K562 (cell line): Measurements from ENCODE around the gene ZMYND19. TPM values are rescaled to one million over a fixed set of nuclear protein-coding genes. Genes with fewer than 3 reads are reported as not detected.

Experiments
- CCAR2 ChIP-seq: fragments of 200-400 bp; formaldehyde crosslinking; IDR thresholded peaks from 2 replicates; pipeline ENCODE4 v1.6.1; 2017; ENCODE audit warnings: mild to moderate bottlenecking, low read depth, low read length
- COPS2 ChIP-seq: fragments of 450-650 bp; conservative IDR thresholded peaks from 2 replicates; pipeline ENCODE4 v1.6.1; 2016; ENCODE audit warnings: mild to moderate bottlenecking, moderate library complexity
- EGR1 ChIP-seq: fragments of 450-650 bp; conservative IDR thresholded peaks from 2 replicates; pipeline ENCODE4 v1.6.1; 2017; ENCODE audit warnings: mild to moderate bottlenecking
- ELF4 ChIP-seq: fragments of 450-650 bp; formaldehyde crosslinking; IDR thresholded peaks from 2 replicates; pipeline ENCODE4 v1.4.0; 2022; ENCODE audit warnings: missing genetic modification characterization
- FOXK2 ChIP-seq, 2 experiments: fragments of 450-650 bp; IDR thresholded peaks in 1 of 2; conservative IDR thresholded peaks in 1 of 2; 2 replicates each; pipeline ENCODE4 v1.6.1; 2016; ENCODE audit warnings: low read depth in 2 of 2, mild to moderate bottlenecking in 1 of 2
- GTF2E2 ChIP-seq: fragments of 200-800 bp; sonication (Bioruptor generic); IDR thresholded peaks from 2 replicates; pipeline ENCODE4 v1.6.1; 2016; ENCODE audit warnings: missing genetic modification characterization, missing compliant biosample characterization
- JUND ChIP-seq, 2 experiments: IDR thresholded peaks; 2 replicates in 1 of 2; 3 replicates in 1 of 2; pipeline ENCODE4 v1.6.1; 2011; ENCODE audit warnings: borderline replicate concordance in 2 of 2, low read depth in 2 of 2, low read length in 2 of 2, improper control_type of control experiment in 1 of 2, missing biosample characterization in 1 of 2, missing genetic modification characterization in 1 of 2, missing genetic modification reagents in 1 of 2
- KLF13 ChIP-seq: fragments of 450-650 bp; IDR thresholded peaks from 2 replicates; pipeline ENCODE4 v1.6.1; 2016; ENCODE audit warnings: missing genetic modification characterization, low read depth, mild to moderate bottlenecking, missing compliant biosample characterization, moderate library complexity, borderline replicate concordance
- MAZ ChIP-seq, 2 experiments: fragments of 450-650 bp in 1 of 2; sonication (generic) in 1 of 2; formaldehyde crosslinking; IDR thresholded peaks in 1 of 2; conservative IDR thresholded peaks in 1 of 2; 2 replicates each; pipeline versions ENCODE4 v1.4.0 to v1.5.0; 2020; ENCODE audit warnings: mild to moderate bottlenecking in 1 of 2, missing genetic modification reagents in 1 of 2
- MCM5 ChIP-seq: fragments of 450-650 bp; IDR thresholded peaks from 2 replicates; pipeline ENCODE4 v1.6.1; 2016; ENCODE audit warnings: low read depth
- NFRKB ChIP-seq: fragments of 450-650 bp; IDR thresholded peaks from 2 replicates; pipeline ENCODE4 v1.6.1; 2016; ENCODE audit warnings: low read depth
- PHB ChIP-seq: fragments of 250-450 bp; sonication (Bioruptor Pico); IDR thresholded peaks from 2 replicates; pipeline ENCODE4 v1.5.0; 2021
- PHF8 ChIP-seq: fragments of 200-600 bp; sonication (generic); IDR thresholded peaks from 2 replicates; pipeline ENCODE4 v1.6.1; 2012; ENCODE audit warnings: mixed run types, mild to moderate bottlenecking, inconsistent platforms, low read length, moderate library complexity, borderline replicate concordance
- POLR2AphosphoS2 ChIP-seq: IDR thresholded peaks from 2 replicates; pipeline ENCODE4 v1.6.1; 2012; ENCODE audit warnings: low read length, improper control_type of control experiment
- POLR2AphosphoS5 ChIP-seq: IDR thresholded peaks from 2 replicates; pipeline ENCODE4 v1.6.1; 2011; ENCODE audit warnings: mild to moderate bottlenecking, low read depth, low read length, moderate library complexity; ENCODE audit not compliant: control insufficient read depth, insufficient read depth
- RUNX1 ChIP-seq: sonication (generic); IDR thresholded peaks from 2 replicates; pipeline ENCODE4 v1.6.1; 2016; ENCODE audit warnings: antibody characterized with exemption, low read depth
- SMARCB1 ChIP-seq: IDR thresholded peaks from 2 replicates; pipeline ENCODE4 v1.6.1; 2011; ENCODE audit warnings: improper control_type of control experiment, low read depth; ENCODE audit not compliant: insufficient read length
- SREBF2 ChIP-seq: sonication (generic); formaldehyde crosslinking; IDR thresholded peaks from 2 replicates; pipeline ENCODE4 v1.4.0; 2020; ENCODE audit warnings: mild to moderate bottlenecking, missing genetic modification reagents
- SRSF7 ChIP-seq: fragments of 200-400 bp; formaldehyde crosslinking; optimal IDR thresholded peaks from 2 replicates; pipeline ENCODE3; 2017; ENCODE audit warnings: mild to moderate bottlenecking, low read depth, low read length
- TCF3 ChIP-seq: sonication (generic); formaldehyde crosslinking; IDR thresholded peaks from 2 replicates; pipeline ENCODE4 v1.4.0; 2020; ENCODE audit warnings: mild to moderate bottlenecking, missing genetic modification reagents
- TCF7L2 ChIP-seq: fragments of 150-350 bp; IDR thresholded peaks from 2 replicates; pipeline ENCODE4 v1.6.1; 2016; ENCODE audit warnings: low read depth, mild to moderate bottlenecking, low read length, moderate library complexity
- ZC3H8 ChIP-seq: fragments of 450-650 bp; IDR thresholded peaks from 2 replicates; pipeline ENCODE4 v1.6.1; 2017
- ZNF197 ChIP-seq: fragments of 200-800 bp; sonication (Bioruptor generic); IDR thresholded peaks from 2 replicates; pipeline ENCODE4 v1.6.1; 2016; ENCODE audit warnings: low read depth, missing genetic modification characterization, missing compliant biosample characterization
- ZNF23 ChIP-seq: fragments of 250-450 bp; sonication (Bioruptor Pico); IDR thresholded peaks from 2 replicates; pipeline ENCODE4 v1.4.0; 2020; ENCODE audit warnings: mild to moderate bottlenecking
- ZNF696 ChIP-seq: fragments of 250-450 bp; sonication (Bioruptor Pico); conservative IDR thresholded peaks from 2 replicates; pipeline ENCODE4 v1.4.0; 2020; ENCODE audit warnings: mild to moderate bottlenecking, moderate library complexity
- ZSCAN29 ChIP-seq: fragments of 450-650 bp; IDR thresholded peaks from 2 replicates; pipeline ENCODE4 v1.6.1; 2017
- polyA plus RNA-seq, 8 experiments: library from polyadenylated mRNA; depleted of rRNA in 4 of 8; stranded (reverse) in 5 of 8; unstranded in 3 of 8; fragments of >200 nt; fragmentation: Nextera tagmentation in 2 of 8; fragmentation: Illumina TruSeq in 1 of 8; extraction: Ambion mirVana in 2 of 8; extraction: Trizol in 1 of 8; gene quantifications; 2 replicates each; pipeline versions ENCODE4 v1.2.1 to v1.2.3, GENCODE V29; 2011 to 2014; ENCODE audit warnings: inconsistent platforms in 1 of 8, missing spikeins in 1 of 8
- total RNA-seq, 7 experiments: library from RNA; depleted of rRNA in 6 of 7; stranded (reverse); fragments of >200 nt in 6 of 7; fragmentation: Illumina TruSeq in 2 of 7; extraction: Trizol in 2 of 7; gene quantifications; 2 replicates each; pipeline versions ENCODE4 v1.2.1 to v1.2.3, GENCODE V29; 2011 to 2021; ENCODE audit warnings: low replicate concordance in 1 of 7
- TF ChIP-seq, protein P1 (sequence below): fragments of 450-650 bp; IDR thresholded peaks from 2 replicates; pipeline ENCODE4 v1.6.1; 2017; ENCODE audit warnings: mild to moderate bottlenecking, moderate library complexity
- TF ChIP-seq, protein P2 (sequence below): sonication (generic); formaldehyde crosslinking; IDR thresholded peaks from 2 replicates; pipeline ENCODE4 v1.8.1; 2022; ENCODE audit warnings: missing genetic modification reagents

The ZMYND19 gene
- total and polyA plus RNA-seq, 9 of the 15 experiments (the other 6 are each of a cell fraction or from before 2014, with no cell fraction given): 1.0 to 86.7 (median 44.0) TPM

DNA sequence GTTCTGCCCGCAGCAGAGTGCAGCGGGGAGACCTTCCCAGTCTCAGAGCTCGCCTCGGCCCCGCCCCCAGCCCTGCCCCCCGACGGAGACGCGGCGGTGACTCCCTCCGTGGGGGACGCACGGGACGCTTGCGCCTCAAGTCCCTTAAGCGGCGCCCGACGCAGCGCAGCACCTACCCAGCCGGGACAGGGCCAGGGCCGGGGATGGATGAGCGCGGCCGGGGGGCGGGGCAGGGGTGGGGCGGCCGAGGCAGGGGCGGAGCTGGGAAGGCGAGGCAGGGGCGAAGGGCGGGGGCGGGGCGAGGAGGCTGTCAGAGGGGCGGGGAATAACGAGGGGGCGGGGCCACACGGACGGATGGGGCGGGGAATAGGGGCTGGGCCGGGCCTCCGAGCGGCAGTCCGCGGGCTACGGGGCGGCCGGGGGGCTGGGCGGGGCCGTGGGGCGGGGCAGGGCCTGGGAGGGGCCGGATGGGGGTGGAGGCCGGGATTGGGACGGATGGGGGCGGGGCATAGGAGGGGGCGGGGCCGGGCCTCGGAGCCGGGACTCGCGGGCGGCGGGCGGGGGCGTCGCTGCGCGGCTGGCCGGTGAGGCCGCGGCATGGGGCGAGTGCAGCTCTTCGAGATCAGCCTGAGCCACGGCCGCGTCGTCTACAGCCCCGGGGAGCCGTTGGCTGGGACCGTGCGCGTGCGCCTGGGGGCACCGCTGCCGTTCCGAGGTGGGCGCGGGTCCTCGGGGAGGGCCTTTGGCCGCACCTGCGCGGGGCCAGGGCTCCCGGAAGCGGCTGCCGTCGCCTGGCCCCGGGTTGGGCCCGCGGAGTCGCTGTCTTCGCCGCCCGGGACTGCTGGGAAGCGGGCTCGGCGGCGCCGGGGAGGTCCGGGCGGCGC lies 15.1 kb upstream of the ZMYND19 start, which contains the start of gene ARRDC1 (continued):
- TF ChIP-seq SMARCB1 (no peak), PHB (CRISPR knock-in tag) (no peak), ZNF197 (CRISPR knock-in tag) (no peak), SREBF2 (CRISPR knock-in tag) (no peak), ZC3H8 (no peak), ELF4 (CRISPR knock-in tag) (no peak), ZNF696 (no peak), MAZ (CRISPR knock-in tag; conservative IDR thresholded peaks at IDR 0.05 in 1 of 2, IDR thresholded peaks at IDR 0.05 in 1 of 2) (peak; percentile 56 to 68), SRSF7 (no peak), KLF13 (tag) (no peak), MCM5 (no peak), EGR1 (peak; percentile 53), JUND (IDR thresholded peaks at IDR 0.05; ENCODE audit: borderline replicate concordance, low read depth, low read length) (no peak), JUND (tag; IDR thresholded peaks at IDR 0.05; ENCODE audit: borderline replicate concordance, low read depth, low read length) (no peak), RUNX1 (no peak), TCF3 (0 out of 2 replicates have a peak, but pooled peaks have one; percentile 8), FOXK2 (conservative IDR thresholded peaks at IDR 0.05 in 1 of 2, IDR thresholded peaks at IDR 0.05 in 1 of 2; ENCODE audit: low read depth in 2 of 2) (no peak), PHF8 (peak; percentile 90; the same call in 1 of the 2 replicates), ZNF23 (no peak), POLR2AphosphoS5 (no peak; the same call in 1 of the 2 replicates), COPS2 (no peak), GTF2E2 (tag) (no peak), TCF7L2 (no peak), CCAR2 (no peak), ZSCAN29 (no peak), POLR2AphosphoS2 (no peak), NFRKB (no peak)
- TF ChIP-seq, protein P1, sequence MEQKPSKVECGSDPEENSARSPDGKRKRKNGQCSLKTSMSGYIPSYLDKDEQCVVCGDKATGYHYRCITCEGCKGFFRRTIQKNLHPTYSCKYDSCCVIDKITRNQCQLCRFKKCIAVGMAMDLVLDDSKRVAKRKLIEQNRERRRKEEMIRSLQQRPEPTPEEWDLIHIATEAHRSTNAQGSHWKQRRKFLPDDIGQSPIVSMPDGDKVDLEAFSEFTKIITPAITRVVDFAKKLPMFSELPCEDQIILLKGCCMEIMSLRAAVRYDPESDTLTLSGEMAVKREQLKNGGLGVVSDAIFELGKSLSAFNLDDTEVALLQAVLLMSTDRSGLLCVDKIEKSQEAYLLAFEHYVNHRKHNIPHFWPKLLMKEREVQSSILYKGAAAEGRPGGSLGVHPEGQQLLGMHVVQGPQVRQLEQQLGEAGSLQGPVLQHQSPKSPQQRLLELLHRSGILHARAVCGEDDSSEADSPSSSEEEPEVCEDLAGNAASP: no peak
- TF ChIP-seq, protein P2, sequence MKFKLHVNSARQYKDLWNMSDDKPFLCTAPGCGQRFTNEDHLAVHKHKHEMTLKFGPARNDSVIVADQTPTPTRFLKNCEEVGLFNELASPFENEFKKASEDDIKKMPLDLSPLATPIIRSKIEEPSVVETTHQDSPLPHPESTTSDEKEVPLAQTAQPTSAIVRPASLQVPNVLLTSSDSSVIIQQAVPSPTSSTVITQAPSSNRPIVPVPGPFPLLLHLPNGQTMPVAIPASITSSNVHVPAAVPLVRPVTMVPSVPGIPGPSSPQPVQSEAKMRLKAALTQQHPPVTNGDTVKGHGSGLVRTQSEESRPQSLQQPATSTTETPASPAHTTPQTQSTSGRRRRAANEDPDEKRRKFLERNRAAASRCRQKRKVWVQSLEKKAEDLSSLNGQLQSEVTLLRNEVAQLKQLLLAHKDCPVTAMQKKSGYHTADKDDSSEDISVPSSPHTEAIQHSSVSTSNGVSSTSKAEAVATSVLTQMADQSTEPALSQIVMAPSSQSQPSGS (CRISPR knock-in tag): no peak
